ENCODE data around the gene RUNX1. TPM values are rescaled to one million over a fixed set of nuclear protein-coding genes. Genes with fewer than 3 reads are reported as not detected.
A peak's percentile ranks its signal among the peaks of the same experiment; 100 is the strongest.
"Not testable (repeated sequence)": the region's sequence is repeated elsewhere in the genome, so short reads cannot be mapped to it uniquely, and the experiment has no call there.

The RUNX1 gene
- total and polyA plus RNA-seq, 10 of the 15 experiments (the other 5 are each of a cell fraction or from before 2014, with no cell fraction given), result 0.90 to 15.2 (median 4.1) TPM

- intact Hi-C loops (cut with micrococcal nuclease; ENCODE audit: unreplicated experiment); H3K4me2 ChIP-seq (ENCODE audit: control insufficient read depth, insufficient read depth); SMC1A ChIA-PET (ENCODE audit: uncharacterized antibody, unreplicated experiment); H2AFZ ChIP-seq (ENCODE audit: control insufficient read depth, low read depth, low read length); ATAC-seq; H4K20me1 ChIP-seq (ENCODE audit: control insufficient read depth, insufficient read depth); H3K9ac ChIP-seq (ENCODE audit: control insufficient read depth, insufficient read depth, low read length); H3K27ac ChIP-seq (ENCODE audit: control insufficient read depth, insufficient read depth); H3K4me1 ChIP-seq (ENCODE audit: control insufficient read depth, insufficient read depth, low read length); CTCF ChIA-PET; H3K9me3 ChIP-seq (replicated peaks; ENCODE audit: control insufficient read depth, insufficient read depth, low read length); DNase-seq (ENCODE audit: low read depth, low spot score); in situ Hi-C loops (cut with MboI); H3K79me2 ChIP-seq (ENCODE audit: control insufficient read depth, insufficient read depth, low read length); H3K36me3 ChIP-seq (ENCODE audit: control insufficient read depth in 2 of 2, insufficient read depth in 2 of 2, low read length in 1 of 2); H3K4me3 ChIP-seq; POLR2A ChIA-PET; H3K27me3 ChIP-seq (replicated peaks in 1 of 2; ENCODE audit: control insufficient read depth in 2 of 2, insufficient read depth in 2 of 2, low read length in 1 of 2); RAD21 ChIA-PET (ENCODE audit: unreplicated experiment); BruUV-seq (replicated peaks): not testable (repeated sequence)
- WGBS (ENCODE audit: insufficient coverage, insufficient replicate concordance, low lambda C conversion rate, missing lambda C conversion rate), result 64% methylated on average over 3 of the region's 3 CpGs
- TF ChIP-seq BCL3 (IDR thresholded peaks at IDR 0.05; ENCODE audit: borderline replicate concordance, insufficient read depth, low read depth, low read length, poor library complexity, severe bottlenecking), result peak; percentile 12
- FAIRE-seq, result peak; percentile 84
Observed at GRCh38 chr21:34993521-34993921, 55.6 kb downstream of the RUNX1 start.

- POLR2A ChIA-PET, result no interaction called here
- H3K27me3 ChIP-seq (replicated peaks in 1 of 2; ENCODE audit: control insufficient read depth in 2 of 2, insufficient read depth in 2 of 2, low read length in 1 of 2), result peaks cover 0 to 4% of the 10 kb centered on the region in 2 experiments; a peak in 2 of 4 replicates
Observed at GRCh38 chr21:34992736-34993398, 56.2 kb downstream of the RUNX1 start.

More at GRCh38 chr21:34992736-34993398, 56.2 kb downstream of the RUNX1 start:
- Histone ChIP-seq H3K4me1 (ENCODE audit: control insufficient read depth, insufficient read depth, low read length) (peaks cover 9% of the 10 kb centered on the region), H3K79me2 (ENCODE audit: control insufficient read depth, insufficient read depth, low read length) (no peaks in the 10 kb centered on the region), H3K4me3 (no peak overlapping the region), H4K20me1 (ENCODE audit: control insufficient read depth, insufficient read depth) (no peaks in the 10 kb centered on the region), H3K4me2 (ENCODE audit: control insufficient read depth, insufficient read depth) (no peak overlapping the region), H3K36me3 (ENCODE audit: control insufficient read depth in 2 of 2, insufficient read depth in 2 of 2, low read length in 1 of 2) (no peaks in the 10 kb centered on the region), H3K27ac (ENCODE audit: control insufficient read depth, insufficient read depth) (no peak overlapping the region), H3K9me3 (replicated peaks; ENCODE audit: control insufficient read depth, insufficient read depth, low read length) (no peaks in the 10 kb centered on the region), H2AFZ (ENCODE audit: control insufficient read depth, low read depth, low read length) (no peak overlapping the region), H3K9ac (ENCODE audit: control insufficient read depth, insufficient read depth, low read length) (no peak overlapping the region)
- DNase-seq (ENCODE audit: low read depth, low spot score), result no peak
- in situ Hi-C loops (cut with MboI) (no loop called here), intact Hi-C loops (cut with micrococcal nuclease; ENCODE audit: unreplicated experiment) (no loop called here)
- TF ChIP-seq ZBED1 (IDR thresholded peaks at IDR 0.05; ENCODE audit: borderline replicate concordance) (no peak), TAF1 (IDR thresholded peaks at IDR 0.05; ENCODE audit: borderline replicate concordance, low read depth, low read length) (no peak), RB1 (IDR thresholded peaks at IDR 0.05; ENCODE audit: borderline replicate concordance) (no peak), NR2C2 (IDR thresholded peaks at IDR 0.05; ENCODE audit: borderline replicate concordance, control insufficient read depth, insufficient read length, low read depth) (no peak), KAT2A (conservative IDR thresholded peaks at IDR 0.05; ENCODE audit: control insufficient read depth, low read depth, low read length) (no peak), NFIC (IDR thresholded peaks at IDR 0.05; ENCODE audit: low read depth, low read length) (no peak), ZNF217 (IDR thresholded peaks at IDR 0.05) (no peak), KDM1A (IDR thresholded peaks at IDR 0.05; ENCODE audit: borderline replicate concordance) (no peak), RBBP5 (conservative IDR thresholded peaks at IDR 0.05) (no peak), ZNF274 (IDR thresholded peaks at IDR 0.05; ENCODE audit: insufficient read depth, insufficient read length) (no peak)
- ATAC-seq, result no peak
- SMC1A ChIA-PET (ENCODE audit: uncharacterized antibody, unreplicated experiment), result no interaction called here
- CTCF ChIA-PET, result interaction anchor here (0.6 kb wide), 1 partner anchor 558 kb away, joined by 3 read pairs; no protein-coding TSS in a partner anchor
- no TSS peak for BruUV-seq (replicated peaks)
- FAIRE-seq, result no peak
- RAD21 ChIA-PET (ENCODE audit: unreplicated experiment), result no interaction called here
- WGBS (ENCODE audit: insufficient coverage, insufficient replicate concordance, low lambda C conversion rate, missing lambda C conversion rate), result 51% methylated on average over 13 of the region's 13 CpGs

All from GM12878 (cell line).